Cardiac fibroblast (primary cell): ENCODE data around the gene MLF2.
A peak's percentile ranks its signal among the peaks of the same experiment; 100 is the strongest.
"Not testable (repeated sequence)": the region's sequence is repeated elsewhere in the genome, so short reads cannot be mapped to it uniquely, and the experiment has no call there.

Source experiments
- DNase-seq, 2 donors: peaks; one replicate each; pipeline versions ENCODE4 v3.0.0 to v3.0.0-alpha.2; 2010; ENCODE audit warnings: low read depth in 2 of 2
- H3K4me3 ChIP-seq, 2 donors: replicated peaks in 1 of 2; 1 replicate in 1 of 2; 2 replicates in 1 of 2; pipeline ENCODE4 v1.5.1; 2011; ENCODE audit warnings: low read depth in 2 of 2, low read length in 2 of 2, mild to moderate bottlenecking in 2 of 2, moderate library complexity in 1 of 2
- CTCF ChIP-seq: IDR thresholded peaks from one replicate; pipeline ENCODE4 v1.5.1; 2011; ENCODE audit warnings: low read depth, mild to moderate bottlenecking, low read length, inconsistent platforms

MLF2 gene

GRCh38 chr12:6745741-6746525 is 7.0 kb downstream of the MLF2 start:
- TF ChIP-seq CTCF: no peak
- no peak overlapping the region for H3K4me3 ChIP-seq
- DNase-seq: peak in 1 of 2 donors; percentile 45

GRCh38 chr12:6743300-6743699 is 9.6 kb downstream of the MLF2 start:
- not testable (repeated sequence) for H3K4me3 ChIP-seq, DNase-seq

- no peak for DNase-seq
- no peak overlapping the region for H3K4me3 ChIP-seq
- TF ChIP-seq CTCF: no peak
These were observed 10.1 kb downstream of the MLF2 start for GRCh38 chr12:6742834-6743233.

GRCh38 chr12:6742080-6742479 is 10.9 kb downstream of the MLF2 start:
- DNase-seq, H3K4me3 ChIP-seq: not testable (repeated sequence)

- DNase-seq: no peak
- no peak overlapping the region for H3K4me3 ChIP-seq
- no peak for TF ChIP-seq CTCF
These were observed 16.2 kb downstream of the MLF2 start for GRCh38 chr12:6736754-6737153.

- peak; percentile 77 for TF ChIP-seq CTCF
- H3K4me3 ChIP-seq: no peak overlapping the region
- DNase-seq: peak; percentile 71 to 89
These were observed 17.3 kb downstream of the MLF2 start for GRCh38 chr12:6735448-6736191.

GRCh38 chr12:6734506-6735387 is 18.2 kb downstream of the MLF2 start:
- no peak for TF ChIP-seq CTCF
- DNase-seq: no peak
- no peak overlapping the region for H3K4me3 ChIP-seq
